Stomach (tissue), 9 donors: ENCODE data around the gene PTPRD. TPM values are rescaled to one million over a fixed set of nuclear protein-coding genes. Genes with fewer than 3 reads are reported as not detected.

Experiments used
- DNase-seq, 2 donors: peaks; one replicate each; pipeline versions ENCODE4 v3.0.0 to v3.0.0-alpha.2; 2013 to 2019
- H3K27ac ChIP-seq, 5 donors: fragments of 200-600 bp in 4 of 5; sonication (generic) in 4 of 5; one replicate each; pipeline ENCODE4 v1.5.1; 2013 to 2019; ENCODE audit warnings: mild to moderate bottlenecking in 1 of 5, moderate library complexity in 1 of 5
- H3K27me3 ChIP-seq, 3 donors: fragments of 200-600 bp; sonication (generic); one replicate each; pipeline ENCODE4 v1.5.1; 2017 to 2019; ENCODE audit warnings: mixed run types in 1 of 3
- H3K36me3 ChIP-seq, 4 donors: fragments of 200-600 bp; sonication (generic); 1 replicate in 3 of 4; 2 replicates in 1 of 4; pipeline ENCODE4 v1.5.1; 2016 to 2019
- H3K4me1 ChIP-seq, 4 donors: fragments of 200-600 bp; sonication (generic); one replicate each; pipeline ENCODE4 v1.5.1; 2016 to 2019
- H3K4me3 ChIP-seq, 4 donors: fragments of 200-600 bp; sonication (generic) in 3 of 4; one replicate each; pipeline ENCODE4 v1.5.1; 2016 to 2019; ENCODE audit warnings: mild to moderate bottlenecking in 1 of 4
- H3K9me3 ChIP-seq, 4 donors: fragments of 200-600 bp; sonication (generic); one replicate each; pipeline ENCODE4 v1.5.1; 2016 to 2019
- CTCF ChIP-seq, 7 experiments: fragments of 450-650 bp in 4 of 7; fragments of 200-600 bp in 3 of 7; sonication (generic) in 3 of 7; IDR thresholded peaks; one replicate each; pipeline ENCODE4 v1.5.1; 2016 to 2019; ENCODE audit warnings: antibody characterized with exemption in 7 of 7, control low read depth in 2 of 7, mild to moderate bottlenecking in 1 of 7
- EP300 ChIP-seq: sonication (generic); formaldehyde crosslinking; IDR thresholded peaks from one replicate; pipeline ENCODE4 v1.6.1; 2017; ENCODE audit warnings: antibody characterized with exemption
- POLR2A ChIP-seq, 4 donors: fragments of 450-650 bp; IDR thresholded peaks; one replicate each; pipeline ENCODE4 v1.6.1; 2016; ENCODE audit warnings: antibody characterized with exemption in 4 of 4, control low read depth in 2 of 4, mild to moderate bottlenecking in 1 of 4, moderate library complexity in 1 of 4
- POLR2AphosphoS5 ChIP-seq, 3 donors: sonication (generic); formaldehyde crosslinking; IDR thresholded peaks; one replicate each; pipeline ENCODE4 v1.6.1; 2016; ENCODE audit warnings: antibody characterized with exemption in 3 of 3
- WGBS, 5 donors: extraction: QIAGEN DNeasy Blood & Tissue Kit in 3 of 5; methylation state at CpG; one replicate each; pipeline versions ENCODE4 v1.1.5 to v1.1.7; 2013 to 2018; 5-methylcytosine and 5-hydroxymethylcytosine counted together
- intact Hi-C: fragments of 100-400 bp; cut with DNase I; formaldehyde crosslinking; loops from one replicate; pipeline ENCODE4 v1.15.1; 2023; ENCODE audit warnings: low total_unique reads
- polyA plus RNA-seq, 3 donors: library from polyadenylated mRNA; stranded (reverse); fragments of 200-250 nt; gene quantifications; one replicate each; pipeline ENCODE4 v1.2.3, GENCODE V29; 2013
- total RNA-seq, 5 donors: library from RNA; depleted of rRNA; stranded (reverse); fragments of >200 nt; gene quantifications; one replicate each; pipeline versions ENCODE4 v1.1.0 to v1.2.3, GENCODE V29; 2014 to 2016
- donor health status: healthy with polysubstance abuse.
- donor health status: Bipolar disorder and iron deficiency.
- donor health status: healthy.

Gene PTPRD
- total and polyA plus RNA-seq, 8 donors = 0.12 to 53.1 (median 1.2) TPM

- Histone ChIP-seq H3K27ac (no peak overlapping the region), H3K4me3 (no peak overlapping the region), H3K27me3 (no peaks in the 10 kb centered on the region), H3K4me1 (no peaks in the 10 kb centered on the region), H3K9me3 (no peaks in the 10 kb centered on the region), H3K36me3 (no peaks in the 10 kb centered on the region)
- intact Hi-C loops = no loop called here
- no peak for TF ChIP-seq POLR2AphosphoS5 (IDR thresholded peaks at IDR 0.05)
- no peak for TF ChIP-seq EP300
- no peak for TF ChIP-seq POLR2A (IDR thresholded peaks at IDR 0.05)
- no peak for TF ChIP-seq CTCF (IDR thresholded peaks at IDR 0.05)
- WGBS, 5 donors = 80 to 92% (median 84%) methylated on average over 3 of the region's 3 CpGs
- peak in 1 of 2 donors; percentile 16 for DNase-seq
Measured at GRCh38 chr9:8424786-8425410, 2187.9 kb downstream of the PTPRD start.

- Histone ChIP-seq H3K27me3 (no peaks in the 10 kb centered on the region), H3K9me3 (no peaks in the 10 kb centered on the region), H3K4me1 (no peaks in the 10 kb centered on the region), H3K4me3 (no peak overlapping the region), H3K27ac (no peak overlapping the region), H3K36me3 (no peaks in the 10 kb centered on the region)
- WGBS, 5 donors = 40 to 71% (median 47%) methylated on average over 2 of the region's 2 CpGs
- no peak for TF ChIP-seq EP300
- TF ChIP-seq POLR2A (IDR thresholded peaks at IDR 0.05) = no peak
- TF ChIP-seq POLR2AphosphoS5 (IDR thresholded peaks at IDR 0.05) = no peak
- TF ChIP-seq CTCF (IDR thresholded peaks at IDR 0.05) = no peak
- intact Hi-C loops = no loop called here
- no peak for DNase-seq
Measured at GRCh38 chr9:8420416-8420815, 2192.4 kb downstream of the PTPRD start.

GRCh38 chr9:8419596-8420275 lies 2193.1 kb downstream of the PTPRD start:
- Histone ChIP-seq H3K4me3 (no peak overlapping the region), H3K27me3 (no peaks in the 10 kb centered on the region), H3K27ac (no peak overlapping the region), H3K4me1 (no peaks in the 10 kb centered on the region), H3K36me3 (no peaks in the 10 kb centered on the region), H3K9me3 (no peaks in the 10 kb centered on the region)
- 83 to 92% (median 86%) methylated on average over 3 of the region's 3 CpGs for WGBS, 5 donors
- intact Hi-C loops = no loop called here
- no peak for DNase-seq
- TF ChIP-seq EP300 (no peak), CTCF (IDR thresholded peaks at IDR 0.05) (no peak), POLR2AphosphoS5 (IDR thresholded peaks at IDR 0.05) (no peak), POLR2A (IDR thresholded peaks at IDR 0.05) (no peak)

- Histone ChIP-seq H3K27ac (no peak overlapping the region), H3K27me3 (no peaks in the 10 kb centered on the region), H3K4me3 (no peak overlapping the region), H3K36me3 (no peaks in the 10 kb centered on the region), H3K4me1 (no peaks in the 10 kb centered on the region), H3K9me3 (no peaks in the 10 kb centered on the region)
- no peak for DNase-seq
- TF ChIP-seq POLR2A (IDR thresholded peaks at IDR 0.05) (no peak), POLR2AphosphoS5 (IDR thresholded peaks at IDR 0.05) (no peak), EP300 (no peak), CTCF (IDR thresholded peaks at IDR 0.05) (no peak)
- intact Hi-C loops = no loop called here
- 0 to 53% (median 3%) methylated on average over 1 of the region's 1 CpG for WGBS, 5 donors
Measured at GRCh38 chr9:8417341-8417740, 2195.5 kb downstream of the PTPRD start.
